SK-N-SH treated with all-trans-retinoic acid at 6 μM for 48 hours (cell line): ENCODE data around the gene VRTN.

Experiments
- ATAC-seq: fragments of 200-7000 bp; cut with Tn5 transposase; 3 replicates; pipeline ENCODE4 v1.9.1; 2020; ENCODE audit warnings: mild to moderate bottlenecking, moderate library complexity
- ARNTL ChIP-seq: fragments of 450-650 bp; formaldehyde crosslinking; IDR thresholded peaks from 2 replicates; pipeline ENCODE4 v1.5.0; 2020; ENCODE audit warnings: low read depth, mild to moderate bottlenecking, moderate library complexity, borderline replicate concordance
- BACH2 ChIP-seq: fragments of 250-450 bp; sonication (Bioruptor Pico); IDR thresholded peaks from 2 replicates; pipeline ENCODE4 v1.9.0; 2021; ENCODE audit warnings: mild to moderate bottlenecking, borderline replicate concordance
- CSDC2 ChIP-seq: fragments of 250-450 bp; sonication (Bioruptor Pico); IDR thresholded peaks from 2 replicates; pipeline ENCODE4 v1.5.0; 2020; ENCODE audit warnings: mild to moderate bottlenecking, moderate library complexity
- GLIS3 ChIP-seq: fragments of 250-450 bp; sonication (Bioruptor Pico); IDR thresholded peaks from 2 replicates; pipeline ENCODE4 v1.5.0; 2020; ENCODE audit warnings: mild to moderate bottlenecking, moderate library complexity
- ISL1 ChIP-seq: fragments of 250-450 bp; sonication (Bioruptor Pico); IDR thresholded peaks from 2 replicates; pipeline ENCODE4 v2.1.2; 2022; ENCODE audit warnings: mild to moderate bottlenecking, moderate library complexity
- PPARA ChIP-seq: fragments of 250-450 bp; sonication (Bioruptor Pico); IDR thresholded peaks from 2 replicates; pipeline ENCODE4 v1.5.0; 2020; ENCODE audit warnings: mild to moderate bottlenecking, borderline replicate concordance
- RARB ChIP-seq: fragments of 250-450 bp; sonication (Bioruptor Pico); IDR thresholded peaks from 2 replicates; pipeline ENCODE4 v1.8.0; 2021; ENCODE audit warnings: mild to moderate bottlenecking, moderate library complexity
- SNAI2 ChIP-seq: fragments of 250-450 bp; sonication (Bioruptor Pico); IDR thresholded peaks from 2 replicates; pipeline ENCODE4 v1.5.0; 2020; ENCODE audit warnings: mild to moderate bottlenecking, moderate library complexity
- TCF4 ChIP-seq: fragments of 250-450 bp; sonication (Bioruptor Pico); IDR thresholded peaks from 2 replicates; pipeline ENCODE4 v1.8.0; 2021; ENCODE audit warnings: mild to moderate bottlenecking, moderate library complexity, borderline replicate concordance
- TOX ChIP-seq: fragments of 250-450 bp; sonication (Bioruptor Pico); IDR thresholded peaks from 2 replicates; pipeline ENCODE4 v1.8.0; 2021; ENCODE audit warnings: mild to moderate bottlenecking, moderate library complexity, borderline replicate concordance
- ZC3H10 ChIP-seq: fragments of 250-450 bp; sonication (Bioruptor Pico); IDR thresholded peaks from 2 replicates; pipeline ENCODE4 v1.5.1; 2021; ENCODE audit warnings: mild to moderate bottlenecking, moderate library complexity
- ZFP3 ChIP-seq: fragments of 250-450 bp; sonication (Bioruptor Pico); IDR thresholded peaks from 2 replicates; pipeline ENCODE4 v1.5.0; 2020; ENCODE audit warnings: mild to moderate bottlenecking, moderate library complexity
- ZFP30 ChIP-seq: fragments of 450-650 bp; formaldehyde crosslinking; IDR thresholded peaks from 2 replicates; pipeline ENCODE4 v1.5.0; 2022; ENCODE audit warnings: mild to moderate bottlenecking, moderate library complexity
- ZNF565 ChIP-seq: fragments of 450-650 bp; formaldehyde crosslinking; conservative IDR thresholded peaks from 2 replicates; pipeline ENCODE4 v1.5.0; 2020; ENCODE audit warnings: low read depth, mild to moderate bottlenecking, moderate library complexity
- ZNF70 ChIP-seq: fragments of 450-650 bp; formaldehyde crosslinking; IDR thresholded peaks from 2 replicates; pipeline ENCODE4 v1.5.0; 2020; ENCODE audit warnings: mild to moderate bottlenecking, moderate library complexity
- ZNF8 ChIP-seq: fragments of 450-650 bp; formaldehyde crosslinking; IDR thresholded peaks from 2 replicates; pipeline ENCODE4 v1.5.0; 2020; ENCODE audit warnings: mild to moderate bottlenecking, moderate library complexity
- TF ChIP-seq, protein P1 (sequence below): fragments of 250-450 bp; sonication (Bioruptor Pico); IDR thresholded peaks from 2 replicates; pipeline ENCODE4 v1.5.1; 2021; ENCODE audit warnings: mild to moderate bottlenecking, moderate library complexity
- TF ChIP-seq, protein P2 (sequence below): fragments of 250-450 bp; sonication (Bioruptor Pico); IDR thresholded peaks from 2 replicates; pipeline ENCODE4 v1.5.0; 2020; ENCODE audit warnings: mild to moderate bottlenecking, moderate library complexity
- TF ChIP-seq, protein P3 (sequence below): fragments of 250-450 bp; sonication (Bioruptor Pico); IDR thresholded peaks from 2 replicates; pipeline ENCODE4 v1.8.0; 2020; ENCODE audit warnings: mild to moderate bottlenecking, moderate library complexity, borderline replicate concordance
- TF ChIP-seq, protein P4 (sequence below): fragments of 250-450 bp; sonication (Bioruptor Pico); IDR thresholded peaks from 2 replicates; pipeline ENCODE4 v1.5.1; 2020; ENCODE audit warnings: low read depth, mild to moderate bottlenecking, moderate library complexity

Gene VRTN

DNA sequence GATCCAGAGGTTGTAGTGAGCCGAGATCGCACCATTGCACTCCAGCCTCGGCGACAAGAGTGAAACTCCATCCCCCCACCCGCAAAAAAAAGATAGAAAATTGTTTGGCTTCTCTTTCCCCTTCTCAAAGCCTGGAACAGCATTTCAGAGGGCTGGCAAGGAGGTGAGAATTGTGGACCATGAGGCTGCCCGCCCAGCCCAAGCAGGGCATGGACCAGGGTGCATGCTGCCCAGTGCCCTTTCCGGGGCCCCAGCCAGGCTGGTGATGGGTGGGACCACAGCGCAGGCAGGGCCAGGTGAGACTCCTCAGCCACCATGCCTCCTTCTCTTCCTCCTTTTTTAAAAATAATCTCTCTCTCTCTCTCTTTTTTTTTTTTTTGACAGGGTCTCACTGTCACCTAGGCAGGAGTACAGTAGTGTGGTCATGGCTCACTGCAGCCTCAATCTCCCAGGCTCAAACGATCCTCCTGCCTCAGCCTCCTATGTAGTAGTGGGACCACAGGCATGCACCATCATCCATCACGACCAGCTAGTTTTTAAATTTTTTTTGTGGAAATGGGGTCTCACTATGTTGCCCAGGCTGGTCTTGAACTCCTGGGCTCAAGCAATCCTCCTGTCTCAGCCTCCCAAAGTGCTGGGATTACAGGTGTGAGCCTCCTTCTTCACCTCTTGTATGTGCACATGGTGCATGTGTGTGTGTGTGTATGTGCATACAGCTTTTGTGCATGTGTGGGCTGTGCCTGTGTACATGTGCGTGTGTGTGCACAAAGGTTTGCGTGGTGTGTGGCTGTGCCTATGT lies 55.5 kb downstream of the VRTN start:
- TF ChIP-seq ISL1 (CRISPR knock-in tag) (no peak), ARNTL (CRISPR knock-in tag) (no peak), SNAI2 (CRISPR knock-in tag) (no peak), GLIS3 (no peak), RARB (CRISPR knock-in tag) (no peak), ZNF8 (CRISPR knock-in tag) (no peak), ZFP3 (no peak), TOX (CRISPR knock-in tag) (no peak), ZC3H10 (CRISPR knock-in tag) (no peak), PPARA (CRISPR knock-in tag) (no peak)
- TF ChIP-seq, protein P1, sequence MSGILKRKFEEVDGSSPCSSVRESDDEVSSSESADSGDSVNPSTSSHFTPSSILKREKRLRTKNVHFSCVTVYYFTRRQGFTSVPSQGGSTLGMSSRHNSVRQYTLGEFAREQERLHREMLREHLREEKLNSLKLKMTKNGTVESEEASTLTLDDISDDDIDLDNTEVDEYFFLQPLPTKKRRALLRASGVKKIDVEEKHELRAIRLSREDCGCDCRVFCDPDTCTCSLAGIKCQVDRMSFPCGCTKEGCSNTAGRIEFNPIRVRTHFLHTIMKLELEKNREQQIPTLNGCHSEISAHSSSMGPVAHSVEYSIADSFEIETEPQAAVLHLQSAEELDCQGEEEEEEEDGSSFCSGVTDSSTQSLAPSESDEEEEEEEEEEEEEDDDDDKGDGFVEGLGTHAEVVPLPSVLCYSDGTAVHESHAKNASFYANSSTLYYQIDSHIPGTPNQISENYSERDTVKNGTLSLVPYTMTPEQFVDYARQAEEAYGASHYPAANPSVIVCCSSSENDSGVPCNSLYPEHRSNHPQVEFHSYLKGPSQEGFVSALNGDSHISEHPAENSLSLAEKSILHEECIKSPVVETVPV (CRISPR knock-in tag) = no peak
- TF ChIP-seq, protein P2, sequence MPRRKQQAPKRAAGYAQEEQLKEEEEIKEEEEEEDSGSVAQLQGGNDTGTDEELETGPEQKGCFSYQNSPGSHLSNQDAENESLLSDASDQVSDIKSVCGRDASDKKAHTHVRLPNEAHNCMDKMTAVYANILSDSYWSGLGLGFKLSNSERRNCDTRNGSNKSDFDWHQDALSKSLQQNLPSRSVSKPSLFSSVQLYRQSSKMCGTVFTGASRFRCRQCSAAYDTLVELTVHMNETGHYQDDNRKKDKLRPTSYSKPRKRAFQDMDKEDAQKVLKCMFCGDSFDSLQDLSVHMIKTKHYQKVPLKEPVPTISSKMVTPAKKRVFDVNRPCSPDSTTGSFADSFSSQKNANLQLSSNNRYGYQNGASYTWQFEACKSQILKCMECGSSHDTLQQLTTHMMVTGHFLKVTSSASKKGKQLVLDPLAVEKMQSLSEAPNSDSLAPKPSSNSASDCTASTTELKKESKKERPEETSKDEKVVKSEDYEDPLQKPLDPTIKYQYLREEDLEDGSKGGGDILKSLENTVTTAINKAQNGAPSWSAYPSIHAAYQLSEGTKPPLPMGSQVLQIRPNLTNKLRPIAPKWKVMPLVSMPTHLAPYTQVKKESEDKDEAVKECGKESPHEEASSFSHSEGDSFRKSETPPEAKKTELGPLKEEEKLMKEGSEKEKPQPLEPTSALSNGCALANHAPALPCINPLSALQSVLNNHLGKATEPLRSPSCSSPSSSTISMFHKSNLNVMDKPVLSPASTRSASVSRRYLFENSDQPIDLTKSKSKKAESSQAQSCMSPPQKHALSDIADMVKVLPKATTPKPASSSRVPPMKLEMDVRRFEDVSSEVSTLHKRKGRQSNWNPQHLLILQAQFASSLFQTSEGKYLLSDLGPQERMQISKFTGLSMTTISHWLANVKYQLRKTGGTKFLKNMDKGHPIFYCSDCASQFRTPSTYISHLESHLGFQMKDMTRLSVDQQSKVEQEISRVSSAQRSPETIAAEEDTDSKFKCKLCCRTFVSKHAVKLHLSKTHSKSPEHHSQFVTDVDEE (CRISPR knock-in tag) = no peak
- TF ChIP-seq, all 23 proteins: peak for 0
- no peak for ATAC-seq

DNA sequence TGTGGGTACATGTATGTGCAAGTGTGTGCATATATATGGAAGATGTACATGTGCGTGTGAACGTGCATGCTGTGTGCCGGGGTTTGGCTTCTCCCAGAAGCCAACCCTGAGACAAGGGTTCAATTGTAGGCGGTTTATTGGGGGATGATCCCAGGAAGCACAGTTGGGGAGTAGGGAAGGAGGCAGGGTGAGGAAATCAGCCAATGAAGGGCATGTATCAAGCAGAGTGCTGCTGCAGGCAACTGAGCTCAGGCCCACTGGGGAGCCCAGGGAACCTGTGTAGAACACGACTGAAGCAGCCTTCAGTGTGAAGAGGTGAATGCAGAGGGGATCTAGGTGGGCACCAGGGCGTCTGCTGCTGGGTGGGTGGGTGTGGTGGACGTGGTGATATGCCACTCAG lies 56.2 kb downstream of the VRTN start:
- no peak for TF ChIP-seq TOX (CRISPR knock-in tag)
- no peak for TF ChIP-seq ZNF565 (CRISPR knock-in tag)
- no peak for TF ChIP-seq BACH2 (CRISPR knock-in tag)
- TF ChIP-seq ZFP30 (CRISPR knock-in tag) = no peak
- TF ChIP-seq, protein P3, sequence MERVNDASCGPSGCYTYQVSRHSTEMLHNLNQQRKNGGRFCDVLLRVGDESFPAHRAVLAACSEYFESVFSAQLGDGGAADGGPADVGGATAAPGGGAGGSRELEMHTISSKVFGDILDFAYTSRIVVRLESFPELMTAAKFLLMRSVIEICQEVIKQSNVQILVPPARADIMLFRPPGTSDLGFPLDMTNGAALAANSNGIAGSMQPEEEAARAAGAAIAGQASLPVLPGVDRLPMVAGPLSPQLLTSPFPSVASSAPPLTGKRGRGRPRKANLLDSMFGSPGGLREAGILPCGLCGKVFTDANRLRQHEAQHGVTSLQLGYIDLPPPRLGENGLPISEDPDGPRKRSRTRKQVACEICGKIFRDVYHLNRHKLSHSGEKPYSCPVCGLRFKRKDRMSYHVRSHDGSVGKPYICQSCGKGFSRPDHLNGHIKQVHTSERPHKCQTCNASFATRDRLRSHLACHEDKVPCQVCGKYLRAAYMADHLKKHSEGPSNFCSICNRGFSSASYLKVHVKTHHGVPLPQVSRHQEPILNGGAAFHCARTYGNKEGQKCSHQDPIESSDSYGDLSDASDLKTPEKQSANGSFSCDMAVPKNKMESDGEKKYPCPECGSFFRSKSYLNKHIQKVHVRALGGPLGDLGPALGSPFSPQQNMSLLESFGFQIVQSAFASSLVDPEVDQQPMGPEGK (CRISPR knock-in tag) = no peak
- TF ChIP-seq SNAI2 (CRISPR knock-in tag) = no peak
- TF ChIP-seq, protein P4, sequence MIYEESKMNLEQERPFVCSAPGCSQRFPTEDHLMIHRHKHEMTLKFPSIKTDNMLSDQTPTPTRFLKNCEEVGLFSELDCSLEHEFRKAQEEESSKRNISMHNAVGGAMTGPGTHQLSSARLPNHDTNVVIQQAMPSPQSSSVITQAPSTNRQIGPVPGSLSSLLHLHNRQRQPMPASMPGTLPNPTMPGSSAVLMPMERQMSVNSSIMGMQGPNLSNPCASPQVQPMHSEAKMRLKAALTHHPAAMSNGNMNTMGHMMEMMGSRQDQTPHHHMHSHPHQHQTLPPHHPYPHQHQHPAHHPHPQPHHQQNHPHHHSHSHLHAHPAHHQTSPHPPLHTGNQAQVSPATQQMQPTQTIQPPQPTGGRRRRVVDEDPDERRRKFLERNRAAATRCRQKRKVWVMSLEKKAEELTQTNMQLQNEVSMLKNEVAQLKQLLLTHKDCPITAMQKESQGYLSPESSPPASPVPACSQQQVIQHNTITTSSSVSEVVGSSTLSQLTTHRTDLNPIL = no peak
- TF ChIP-seq ZNF70 (CRISPR knock-in tag) = no peak
- TF ChIP-seq PPARA (CRISPR knock-in tag) = no peak
- no peak for TF ChIP-seq TCF4
- TF ChIP-seq ZC3H10 (CRISPR knock-in tag) = no peak
- TF ChIP-seq ZNF8 (CRISPR knock-in tag) = no peak
- TF ChIP-seq ARNTL (CRISPR knock-in tag) = no peak
- TF ChIP-seq CSDC2 (CRISPR knock-in tag) = no peak
- TF ChIP-seq, protein P2 (CRISPR knock-in tag) = no peak
- no peak for TF ChIP-seq GLIS3
- no peak for TF ChIP-seq ISL1 (CRISPR knock-in tag)
- no peak for TF ChIP-seq ZFP3
- ATAC-seq = no peak
